Activated CD4-positive, alpha-beta T cell treated with anti-CD3 and anti-CD28 coated beads, Interleukin-2, amount 10 ng/mL, durations not matched to agents 24 days and 14 days (primary cell): ENCODE results near the gene CYTIP. TPM values are rescaled to one million over a fixed set of nuclear protein-coding genes. Genes with fewer than 3 reads are reported as not detected.

Experiments used
- DNase-seq: peaks from one replicate; pipeline ENCODE4 v3.0.0; 2022
- H3K27ac Mint-ChIP-seq: one replicate; pipeline ENCODE4 v1.8.0; 2022; ENCODE audit warnings: mild to moderate bottlenecking, mixed read lengths
- H3K27me3 Mint-ChIP-seq: one replicate; pipeline ENCODE4 v1.8.0; 2022; ENCODE audit warnings: mixed read lengths
- H3K36me3 Mint-ChIP-seq: one replicate; pipeline ENCODE4 v1.8.0; 2022; ENCODE audit warnings: low read depth, mild to moderate bottlenecking, mixed read lengths
- H3K4me1 Mint-ChIP-seq: one replicate; pipeline ENCODE4 v1.8.0; 2021; ENCODE audit warnings: mixed read lengths
- H3K4me3 Mint-ChIP-seq: one replicate; pipeline ENCODE4 v1.8.0; 2022; ENCODE audit warnings: mild to moderate bottlenecking, moderate library complexity, mixed read lengths
- H3K9me3 Mint-ChIP-seq: one replicate; pipeline ENCODE4 v1.8.0; 2021; ENCODE audit warnings: mixed read lengths
- intact Hi-C: fragments of 100-400 bp; cut with micrococcal nuclease; formaldehyde crosslinking; loops from one replicate; pipeline ENCODE4 v1.15.1; 2023
- total RNA-seq: library from RNA; stranded (reverse); gene quantifications from 2 replicates; pipeline ENCODE4 v1.2.3, GENCODE V29; 2022

CYTIP gene
- total RNA-seq = 320 and 321 TPM in 2 replicates

DNA sequence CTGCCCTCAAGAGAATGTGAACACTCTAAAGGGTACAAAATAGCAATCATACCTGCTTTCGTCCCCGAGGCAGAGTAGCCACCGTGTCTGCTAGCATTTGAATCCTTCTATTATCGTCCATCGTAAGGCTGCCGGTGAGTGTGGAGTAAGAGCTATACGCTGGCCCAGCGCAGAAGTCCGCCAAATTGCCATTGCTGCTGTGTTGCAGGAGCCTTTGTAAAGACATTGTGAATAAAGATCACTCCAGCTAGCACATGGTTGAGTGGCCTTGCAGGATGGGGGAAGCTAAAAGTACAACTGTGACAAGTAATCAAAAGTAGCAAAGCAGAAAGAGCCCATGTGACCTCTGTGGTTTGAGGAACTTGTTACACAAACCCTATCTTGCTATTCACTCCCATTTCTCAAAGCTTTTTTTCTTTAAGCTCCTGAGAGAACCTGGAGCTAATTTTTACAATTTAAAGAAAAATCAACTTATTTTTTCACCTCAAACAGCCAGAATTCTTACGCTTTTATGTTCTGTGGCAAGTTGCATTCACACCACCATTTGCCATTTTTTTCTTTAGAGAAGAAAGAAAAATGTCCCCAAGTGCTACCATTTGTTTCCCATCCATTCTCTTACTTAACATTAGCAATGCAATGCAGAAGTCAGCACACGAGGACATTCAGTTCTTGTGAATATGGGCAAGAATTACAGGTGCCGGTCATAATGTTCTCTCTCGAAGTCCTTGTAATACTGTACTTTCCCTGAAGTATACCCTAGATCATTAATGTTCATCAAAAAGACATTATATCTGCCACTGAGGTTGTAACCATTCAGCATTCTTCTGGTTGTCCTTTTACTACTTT is at the start of gene CYTIP:
Gene CYTIP (minus strand): TSS at position 295 of the 846 bp plus-strand sequence. CDS start 69 bp downstream, at position 226.
- H3K4me3 Mint-ChIP-seq = peak within 1 kb of the TSS; percentile 92
- H3K36me3 Mint-ChIP-seq = peaks cover 47% of the 10 kb centered on the region
- intact Hi-C loops = loop anchor here (1.0 to 5.0 kb wide), 7 partner anchors 9 to 1102 kb away; no protein-coding TSS in a partner anchor
- peak within 1 kb of the TSS; percentile 97 for H3K27ac Mint-ChIP-seq
- DNase-seq = peak; percentile 93
- H3K27me3 Mint-ChIP-seq = no peaks in the 10 kb centered on the region
- H3K9me3 Mint-ChIP-seq = no peaks in the 10 kb centered on the region
- H3K4me1 Mint-ChIP-seq = peaks cover 50% of the 10 kb centered on the region

DNA sequence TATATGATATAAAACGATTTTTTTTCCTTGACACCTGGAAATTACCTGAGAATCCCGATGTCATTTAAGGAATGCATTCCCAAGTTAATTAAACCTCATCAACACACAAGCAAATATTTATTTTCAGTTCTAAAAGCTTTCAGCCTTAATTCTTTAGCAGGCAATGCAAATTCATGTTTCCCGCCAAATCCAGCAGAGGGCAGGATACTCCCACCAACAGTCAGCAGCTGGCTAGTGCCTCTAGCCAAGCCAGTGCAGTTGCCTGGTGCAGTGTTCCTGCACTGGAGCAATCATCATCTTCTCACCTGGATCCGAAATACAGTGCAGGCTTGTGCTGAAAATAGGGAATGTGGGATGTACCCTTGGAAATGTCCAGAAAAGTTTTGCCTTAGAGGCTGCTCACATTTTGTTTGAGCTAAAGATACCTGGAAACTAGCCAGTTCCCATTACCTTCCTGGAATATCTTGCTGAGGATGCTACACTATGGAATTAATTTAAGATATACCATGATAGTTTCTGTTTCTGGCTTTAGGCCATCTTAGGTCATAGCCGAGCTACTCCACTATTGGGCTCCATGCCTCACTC is 48.4 kb upstream of the CYTIP start:
- intact Hi-C loops = loop anchor here (1.0 to 10.0 kb wide), 5 partner anchors 23 to 519 kb away; partner anchors contain the start of gene ACVR1C
- Mint-ChIP-seq H3K27me3 (no peaks in the 10 kb centered on the region), H3K36me3 (no peaks in the 10 kb centered on the region), H3K4me3 (no peak overlapping the region), H3K9me3 (no peaks in the 10 kb centered on the region), H3K27ac (no peak overlapping the region), H3K4me1 (peaks cover 56% of the 10 kb centered on the region)
- peak; percentile 91 for DNase-seq

DNA sequence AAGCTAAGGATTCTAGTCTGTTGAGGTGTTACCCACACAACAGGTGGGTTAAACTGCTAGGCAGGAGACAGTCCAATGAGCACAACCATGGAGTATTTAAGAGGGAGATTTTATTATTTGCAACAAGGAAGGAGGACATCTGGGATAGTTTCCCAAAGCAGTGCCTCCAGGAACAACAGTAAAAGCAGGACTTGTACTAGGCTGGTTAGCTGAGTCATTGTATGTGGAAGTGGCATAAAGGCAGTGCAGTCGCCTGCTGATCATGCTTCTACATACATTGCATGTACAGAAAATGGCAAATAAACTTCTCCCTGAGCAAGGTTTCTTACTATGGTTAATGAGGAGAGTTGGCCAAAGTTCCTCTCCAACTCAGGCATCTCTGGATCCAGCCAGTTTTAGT is 46.1 kb upstream of the CYTIP start:
- Mint-ChIP-seq H3K27me3 (no peaks in the 10 kb centered on the region), H3K4me1 (peaks cover 73% of the 10 kb centered on the region), H3K36me3 (peaks cover under 1% of the 10 kb centered on the region), H3K4me3 (no peak overlapping the region), H3K9me3 (peaks cover 1% of the 10 kb centered on the region), H3K27ac (no peak overlapping the region)
- intact Hi-C loops = loop anchor here (5.0 to 10.0 kb wide), 2 partner anchors 135 to 292 kb away; partner anchors contain the start of gene ACVR1C
- peak; percentile 58 for DNase-seq

DNA sequence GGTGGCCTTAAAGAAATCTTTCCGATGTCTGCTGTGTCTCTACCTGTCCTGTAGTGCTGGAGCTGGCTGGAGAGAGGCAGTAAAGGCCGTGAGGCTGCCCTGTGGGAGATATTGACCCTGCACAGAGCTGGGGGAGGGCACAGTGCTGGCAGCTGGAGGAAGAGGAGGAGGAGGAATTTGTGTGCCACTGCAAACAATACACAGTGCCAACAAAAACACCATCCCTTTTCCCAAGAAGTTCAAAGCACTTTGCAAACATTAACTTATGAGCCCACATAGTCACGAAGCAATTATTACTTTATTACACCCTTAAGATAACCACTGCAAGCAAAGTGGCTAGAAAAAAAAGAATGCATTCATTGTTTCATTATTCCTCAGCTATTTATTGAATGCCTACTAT is 45.0 kb upstream of the CYTIP start:
- peak overlapping the region; percentile 64 for H3K4me3 Mint-ChIP-seq
- peaks cover 76% of the 10 kb centered on the region for H3K4me1 Mint-ChIP-seq
- H3K9me3 Mint-ChIP-seq = peaks cover 4% of the 10 kb centered on the region
- no peaks in the 10 kb centered on the region for H3K27me3 Mint-ChIP-seq
- peak overlapping the region; percentile 73 for H3K27ac Mint-ChIP-seq
- H3K36me3 Mint-ChIP-seq = peaks cover 1% of the 10 kb centered on the region
- no peak for DNase-seq
- intact Hi-C loops = loop anchor here (1.0 kb wide), 1 partner anchor 12 kb away; no protein-coding TSS in a partner anchor

DNA sequence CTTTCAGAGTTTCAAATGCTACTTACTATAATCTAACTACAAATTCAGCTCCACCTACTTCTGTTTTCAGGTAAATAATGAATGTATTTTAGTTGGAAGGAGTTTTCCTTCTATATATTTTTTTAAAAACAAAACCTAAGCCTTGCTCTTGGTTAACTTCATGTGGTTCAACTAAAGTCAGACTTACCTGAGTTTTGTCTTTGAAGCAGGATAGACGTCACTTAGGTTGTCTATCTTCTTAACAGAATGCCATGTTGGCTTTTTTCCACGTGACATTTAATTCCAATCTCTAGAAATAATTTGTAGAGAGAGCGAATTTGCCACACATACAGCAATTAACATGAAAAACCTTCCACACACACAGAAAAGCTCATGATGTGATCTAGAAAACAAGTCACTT is 43.9 kb upstream of the CYTIP start:
- intact Hi-C loops = loop anchor here (1.0 kb wide), 1 partner anchor 10 kb away; no protein-coding TSS in a partner anchor
- H3K9me3 Mint-ChIP-seq = peaks cover 4% of the 10 kb centered on the region
- H3K27me3 Mint-ChIP-seq = no peaks in the 10 kb centered on the region
- H3K4me3 Mint-ChIP-seq = peak overlapping the region; percentile 64
- DNase-seq = peak; percentile 43
- peaks cover 73% of the 10 kb centered on the region for H3K4me1 Mint-ChIP-seq
- peak overlapping the region; percentile 74 for H3K27ac Mint-ChIP-seq
- H3K36me3 Mint-ChIP-seq = peaks cover 1% of the 10 kb centered on the region

DNA sequence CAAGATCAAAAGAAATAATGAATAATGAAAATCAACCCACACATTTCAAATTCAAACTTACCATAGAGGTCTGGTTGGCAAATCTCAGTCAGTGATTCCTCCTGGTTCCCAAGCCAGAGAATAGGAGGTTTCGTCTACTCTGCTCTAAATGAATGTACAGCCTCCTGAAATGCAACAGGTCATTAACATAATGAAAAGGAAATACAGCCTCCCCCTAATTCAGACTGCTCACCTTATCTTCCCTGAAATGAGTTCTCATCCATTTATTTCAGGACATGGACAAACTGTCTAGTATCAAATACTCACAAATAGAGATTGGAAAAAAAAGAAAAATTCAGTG is 43.4 kb upstream of the CYTIP start:
- Mint-ChIP-seq H3K27me3 (no peaks in the 10 kb centered on the region), H3K4me1 (peaks cover 73% of the 10 kb centered on the region), H3K4me3 (peak overlapping the region; percentile 71), H3K36me3 (peaks cover 6% of the 10 kb centered on the region), H3K27ac (peak overlapping the region; percentile 74), H3K9me3 (peaks cover 4% of the 10 kb centered on the region)
- peak; percentile 52 for DNase-seq
- intact Hi-C loops = no loop called here

DNA sequence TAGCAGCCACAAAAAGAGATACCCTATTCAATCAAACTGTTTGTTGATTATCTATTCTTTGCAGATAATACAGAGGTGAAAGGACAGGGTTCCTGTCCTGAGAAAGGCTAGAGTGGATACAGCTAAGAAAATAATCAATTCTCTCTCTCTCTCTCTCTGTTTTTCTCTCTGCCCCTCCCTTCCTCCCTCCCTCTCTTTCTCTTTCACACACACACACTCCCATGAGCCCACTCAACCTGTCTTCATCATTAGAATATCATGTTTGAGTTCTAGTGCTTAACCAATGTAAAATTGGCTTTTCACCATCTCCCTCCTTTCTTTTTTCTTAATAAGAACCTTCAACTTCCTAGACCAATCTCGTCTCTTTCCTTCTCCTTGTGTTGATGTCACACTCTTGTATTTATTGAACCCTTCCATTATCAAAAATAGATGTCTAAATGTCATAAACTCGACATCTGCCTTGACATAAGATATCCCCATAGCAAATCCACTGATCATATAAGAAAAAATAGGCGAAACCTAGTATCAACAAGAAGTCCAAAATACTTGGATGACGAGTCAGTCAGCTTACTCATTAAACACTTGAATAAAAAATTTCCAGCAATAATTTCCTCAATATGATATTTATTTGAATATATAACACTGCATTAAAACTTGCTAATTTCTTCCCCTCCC is 42.8 kb upstream of the CYTIP start:
- H3K27ac Mint-ChIP-seq = peak overlapping the region; percentile 74
- H3K9me3 Mint-ChIP-seq = peaks cover 4% of the 10 kb centered on the region
- intact Hi-C loops = no loop called here
- H3K36me3 Mint-ChIP-seq = peaks cover 6% of the 10 kb centered on the region
- peak overlapping the region; percentile 71 for H3K4me3 Mint-ChIP-seq
- H3K4me1 Mint-ChIP-seq = peaks cover 74% of the 10 kb centered on the region
- H3K27me3 Mint-ChIP-seq = no peaks in the 10 kb centered on the region
- DNase-seq = peak; percentile 57

DNA sequence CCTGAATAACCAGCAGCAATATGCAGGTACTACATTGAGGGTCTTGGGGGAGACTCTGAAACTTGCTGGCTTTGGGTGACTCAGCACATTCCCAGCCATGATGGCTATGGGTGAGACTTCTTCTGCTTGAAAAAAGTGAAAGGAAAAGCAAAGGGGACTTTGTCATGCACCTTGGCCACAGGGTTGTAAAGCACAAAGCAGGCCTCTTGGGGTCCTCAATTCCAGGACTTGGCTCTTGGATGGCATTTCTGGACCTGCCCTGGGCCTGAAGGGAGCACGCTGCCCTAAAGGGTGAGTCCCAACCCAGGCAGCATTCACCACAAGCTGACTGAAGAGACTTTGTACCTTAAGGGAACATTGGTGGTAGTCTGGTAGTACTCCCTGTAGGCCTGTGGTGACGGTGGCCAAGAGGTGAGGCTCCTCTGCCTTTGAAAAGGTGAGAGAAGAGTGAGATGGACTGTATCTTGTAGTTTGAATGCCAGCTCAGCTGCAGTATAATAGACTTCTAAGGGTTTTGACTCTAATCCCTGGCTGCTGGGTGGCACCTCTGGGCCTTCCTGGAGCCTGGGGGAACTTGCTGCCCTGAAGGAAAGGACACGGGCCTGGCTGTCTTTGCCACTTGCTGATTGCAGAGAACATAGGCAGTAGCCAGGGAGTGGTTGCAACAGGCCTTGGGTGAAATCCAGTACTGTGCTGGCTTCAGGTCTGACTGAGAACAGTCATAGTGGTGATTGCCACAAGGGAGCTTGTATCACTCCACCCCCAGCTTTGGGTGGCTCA is 36.5 kb upstream of the CYTIP start:
- intact Hi-C loops = loop anchor here (2.0 to 5.0 kb wide), 2 partner anchors 218 to 418 kb away; no protein-coding TSS in a partner anchor
- DNase-seq = peak; percentile 88
- peak overlapping the region; percentile 84 for H3K4me3 Mint-ChIP-seq
- peaks cover 9% of the 10 kb centered on the region for H3K9me3 Mint-ChIP-seq
- peak overlapping the region; percentile 96 for H3K27ac Mint-ChIP-seq
- no peaks in the 10 kb centered on the region for H3K27me3 Mint-ChIP-seq
- peaks cover 15% of the 10 kb centered on the region for H3K36me3 Mint-ChIP-seq
- H3K4me1 Mint-ChIP-seq = peaks cover 77% of the 10 kb centered on the region

DNA sequence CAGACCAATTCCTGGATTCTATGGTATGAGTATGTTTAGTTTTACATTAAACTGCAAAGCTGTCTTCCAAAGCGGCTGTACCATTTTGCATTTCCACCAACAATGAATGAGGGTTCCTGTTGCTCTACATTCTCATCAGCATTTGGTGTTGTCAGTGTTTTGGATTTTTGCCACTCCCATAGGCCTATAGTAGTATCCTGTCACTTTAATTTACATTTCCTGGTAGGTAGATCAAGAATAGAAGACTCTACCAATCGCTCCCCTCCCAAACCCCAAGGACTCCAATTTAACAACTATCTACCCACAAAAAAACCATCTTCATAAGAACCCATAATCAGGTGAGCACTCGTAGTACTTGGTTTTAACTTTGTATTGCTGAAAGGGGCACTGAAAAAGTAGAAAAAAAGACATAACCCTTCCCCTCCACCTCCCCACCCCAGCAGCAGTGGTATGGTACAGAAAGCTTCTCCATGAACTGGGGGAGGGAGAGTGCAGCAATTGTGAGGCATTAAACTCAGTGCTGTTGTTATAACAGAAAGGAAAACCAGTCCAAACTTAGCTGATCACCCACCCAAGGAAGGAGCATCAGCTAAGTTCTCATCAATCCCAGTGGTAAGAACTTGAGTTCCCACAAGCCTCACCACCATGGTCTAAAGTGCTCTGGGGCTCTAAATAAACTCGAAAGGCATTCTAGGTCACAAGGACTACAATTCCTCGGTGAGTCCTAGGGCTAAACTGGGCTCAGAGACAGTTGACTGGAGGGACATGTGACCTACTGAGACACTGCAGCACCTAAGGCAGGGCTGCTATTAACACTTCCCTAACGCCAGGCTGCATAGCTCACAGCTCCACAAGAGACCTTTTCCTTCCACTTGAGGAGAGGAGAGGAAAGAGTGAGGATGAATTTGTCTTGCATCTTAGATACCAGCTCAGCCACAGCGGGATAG is 35.5 kb upstream of the CYTIP start:
- Mint-ChIP-seq H3K4me1 (peaks cover 78% of the 10 kb centered on the region), H3K36me3 (peaks cover 13% of the 10 kb centered on the region), H3K4me3 (peak overlapping the region; percentile 84), H3K27me3 (no peaks in the 10 kb centered on the region), H3K27ac (peak overlapping the region; percentile 96), H3K9me3 (peaks cover 5% of the 10 kb centered on the region)
- DNase-seq = peak; percentile 79
- intact Hi-C loops = loop anchor here (1.0 to 5.0 kb wide), 3 partner anchors 66 to 419 kb away; no protein-coding TSS in a partner anchor

DNA sequence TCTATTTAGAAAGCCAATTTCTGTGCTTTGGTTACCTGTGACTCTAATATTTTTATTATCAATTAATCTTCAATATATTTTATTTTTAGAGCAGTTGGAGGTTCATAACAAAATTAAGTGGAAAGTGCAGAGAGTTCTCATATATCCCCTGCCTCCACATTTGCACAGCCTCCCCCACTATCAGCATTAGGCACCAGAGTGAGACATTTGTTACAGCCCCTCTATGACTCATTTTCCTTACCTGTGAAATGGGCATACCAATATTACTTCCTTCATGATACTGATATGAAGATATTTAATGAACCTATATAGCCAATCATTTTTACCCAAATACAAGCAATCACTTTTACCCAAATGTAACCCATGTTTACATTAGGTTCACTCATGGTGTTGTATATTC is 34.0 kb upstream of the CYTIP start:
- Mint-ChIP-seq H3K9me3 (peaks cover 8% of the 10 kb centered on the region), H3K27ac (peak overlapping the region; percentile 96), H3K27me3 (no peaks in the 10 kb centered on the region), H3K4me1 (peaks cover 85% of the 10 kb centered on the region), H3K4me3 (peak overlapping the region; percentile 37), H3K36me3 (peaks cover 15% of the 10 kb centered on the region)
- intact Hi-C loops = loop anchor here (1.0 to 2.0 kb wide), 6 partner anchors 9 to 1144 kb away; partner anchors contain the start of gene CYTIP
- peak; percentile 57 for DNase-seq

DNA sequence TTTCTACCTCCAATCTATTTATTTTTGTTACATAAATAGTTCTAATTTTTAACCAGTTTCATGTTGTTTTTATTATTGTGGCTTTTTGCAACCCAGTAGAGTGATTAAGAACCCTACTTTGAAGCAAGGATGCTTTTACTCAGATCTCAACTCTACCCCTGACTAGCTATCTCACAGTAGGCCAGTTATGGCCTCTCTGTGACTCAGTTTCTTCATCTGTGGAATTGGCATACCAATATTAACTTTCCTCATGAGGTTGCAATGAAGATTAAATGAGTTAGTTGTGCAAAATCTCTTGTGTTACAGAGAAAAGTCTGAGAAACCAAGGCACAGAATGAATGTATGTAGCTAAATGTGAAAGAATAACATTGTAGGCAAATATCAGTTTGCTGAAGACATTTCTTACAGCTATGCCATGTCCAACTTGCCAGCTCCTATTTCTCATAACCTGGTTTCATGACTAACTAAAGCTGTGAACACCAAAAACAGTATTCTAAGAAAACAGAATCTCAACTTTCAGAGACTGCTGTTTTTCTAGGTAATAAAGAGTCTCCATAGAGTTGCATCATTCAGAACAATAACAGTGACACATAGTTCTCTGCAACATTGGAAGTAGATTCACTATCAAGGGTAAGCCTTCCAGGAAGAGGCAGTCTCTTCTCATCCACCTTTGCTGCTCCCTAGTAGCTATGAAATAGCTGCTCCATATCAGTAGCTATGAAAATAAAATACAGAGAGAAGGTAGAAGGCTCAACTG is 33.2 kb upstream of the CYTIP start:
- Mint-ChIP-seq H3K9me3 (peaks cover 9% of the 10 kb centered on the region), H3K4me3 (peak overlapping the region; percentile 69), H3K4me1 (peaks cover 82% of the 10 kb centered on the region), H3K27ac (peak overlapping the region; percentile 96), H3K36me3 (peaks cover 11% of the 10 kb centered on the region), H3K27me3 (no peaks in the 10 kb centered on the region)
- peak; percentile 82 for DNase-seq
- intact Hi-C loops = loop anchor here (1.0 to 2.0 kb wide), 6 partner anchors 8 to 1143 kb away; partner anchors contain the start of gene CYTIP
